ENCODE measurements around the gene PRELID3B.

PRELID3B gene

GRCh38 chr20:59003836-59004492 is 38.6 kb downstream of the PRELID3B start:
- H3K79me2 ChIP-seq (ENCODE audit: insufficient read depth, low read length) = no peaks in the 10 kb centered on the region
- no peak overlapping the region for H2AFZ ChIP-seq (ENCODE audit: low read length)
- no peaks in the 10 kb centered on the region for H3K27me3 ChIP-seq (ENCODE audit: insufficient read depth, low read length, poor library complexity, severe bottlenecking)
- H3K4me3 ChIP-seq (ENCODE audit: low read length, poor library complexity, severe bottlenecking) = no peak overlapping the region
- no peaks in the 10 kb centered on the region for H3K9me3 ChIP-seq (ENCODE audit: insufficient read depth, low read depth, low read length)
- no peak for TF ChIP-seq CTCF (conservative IDR thresholded peaks at IDR 0.05; ENCODE audit: low read length)
- TF ChIP-seq EZH2phosphoT487 (IDR thresholded peaks at IDR 0.05; ENCODE audit: borderline replicate concordance) = no peak
- H3K4me2 ChIP-seq (ENCODE audit: low read depth, low read length, poor library complexity, severe bottlenecking) = peak overlapping the region; percentile 59
- no peaks in the 10 kb centered on the region for H3F3A ChIP-seq (ENCODE audit: low read depth)
- no peaks in the 10 kb centered on the region for H4K20me1 ChIP-seq (ENCODE audit: insufficient read depth, low read length, poor library complexity, severe bottlenecking)
- H3K9ac ChIP-seq (ENCODE audit: low read depth, low read length, poor library complexity, severe bottlenecking) = no peak overlapping the region
- no peaks in the 10 kb centered on the region for H3K9me2 ChIP-seq (replicated peaks; ENCODE audit: low read depth, low read length)
- peaks cover 13% of the 10 kb centered on the region for H3K4me1 ChIP-seq (ENCODE audit: insufficient read depth, low read length, poor library complexity, severe bottlenecking)
- H3K36me3 ChIP-seq (ENCODE audit: insufficient read depth, low read length) = no peaks in the 10 kb centered on the region

GRCh38 chr20:59002874-59003399 is 39.6 kb downstream of the PRELID3B start:
- Histone ChIP-seq H3K4me3 (ENCODE audit: low read length, poor library complexity, severe bottlenecking) (no peak overlapping the region), H3K4me1 (ENCODE audit: insufficient read depth, low read length, poor library complexity, severe bottlenecking) (peaks cover 13% of the 10 kb centered on the region), H3K79me2 (ENCODE audit: insufficient read depth, low read length) (no peaks in the 10 kb centered on the region), H2AFZ (ENCODE audit: low read length) (no peak overlapping the region), H3K36me3 (ENCODE audit: insufficient read depth, low read length) (no peaks in the 10 kb centered on the region), H3K9ac (ENCODE audit: low read depth, low read length, poor library complexity, severe bottlenecking) (no peak overlapping the region), H3K27me3 (ENCODE audit: insufficient read depth, low read length, poor library complexity, severe bottlenecking) (no peaks in the 10 kb centered on the region), H3F3A (ENCODE audit: low read depth) (no peaks in the 10 kb centered on the region), H3K4me2 (ENCODE audit: low read depth, low read length, poor library complexity, severe bottlenecking) (no peak overlapping the region), H3K9me3 (ENCODE audit: insufficient read depth, low read depth, low read length) (no peaks in the 10 kb centered on the region), H3K9me2 (replicated peaks; ENCODE audit: low read depth, low read length) (no peaks in the 10 kb centered on the region), H4K20me1 (ENCODE audit: insufficient read depth, low read length, poor library complexity, severe bottlenecking) (no peaks in the 10 kb centered on the region)
- no peak for TF ChIP-seq EZH2phosphoT487 (IDR thresholded peaks at IDR 0.05; ENCODE audit: borderline replicate concordance)
- TF ChIP-seq CTCF (conservative IDR thresholded peaks at IDR 0.05; ENCODE audit: low read length) = no peak

GRCh38 chr20:59002388-59002787 is 40.2 kb downstream of the PRELID3B start:
- no peak overlapping the region for H3K9ac ChIP-seq (ENCODE audit: low read depth, low read length, poor library complexity, severe bottlenecking)
- H3K9me2 ChIP-seq (replicated peaks; ENCODE audit: low read depth, low read length) = no peaks in the 10 kb centered on the region
- H3K4me3 ChIP-seq (ENCODE audit: low read length, poor library complexity, severe bottlenecking) = no peak overlapping the region
- peaks cover 13% of the 10 kb centered on the region for H3K4me1 ChIP-seq (ENCODE audit: insufficient read depth, low read length, poor library complexity, severe bottlenecking)
- TF ChIP-seq CTCF (conservative IDR thresholded peaks at IDR 0.05; ENCODE audit: low read length) = no peak
- no peak for TF ChIP-seq EZH2phosphoT487 (IDR thresholded peaks at IDR 0.05; ENCODE audit: borderline replicate concordance)
- H2AFZ ChIP-seq (ENCODE audit: low read length) = no peak overlapping the region
- no peaks in the 10 kb centered on the region for H3K79me2 ChIP-seq (ENCODE audit: insufficient read depth, low read length)
- no peaks in the 10 kb centered on the region for H3K36me3 ChIP-seq (ENCODE audit: insufficient read depth, low read length)
- no peaks in the 10 kb centered on the region for H3K27me3 ChIP-seq (ENCODE audit: insufficient read depth, low read length, poor library complexity, severe bottlenecking)
- no peak overlapping the region for H3K4me2 ChIP-seq (ENCODE audit: low read depth, low read length, poor library complexity, severe bottlenecking)
- no peaks in the 10 kb centered on the region for H3F3A ChIP-seq (ENCODE audit: low read depth)
- H3K9me3 ChIP-seq (ENCODE audit: insufficient read depth, low read depth, low read length) = no peaks in the 10 kb centered on the region
- no peaks in the 10 kb centered on the region for H4K20me1 ChIP-seq (ENCODE audit: insufficient read depth, low read length, poor library complexity, severe bottlenecking)

Measured in Loucy (cell line).